A204.1 (cell line): Measurements from ENCODE around the gene TMEM87B.
"Not testable (repeated sequence)": the region's sequence is repeated elsewhere in the genome, so short reads cannot be mapped to it uniquely, and the experiment has no call there.

Experiments used
- FAIRE-seq: peaks from 2 replicates; lab custom pipeline; 2012; peaks lifted over from hg19 to GRCh38; lab: Jason Lieb, UNC

TMEM87B gene

DNA sequence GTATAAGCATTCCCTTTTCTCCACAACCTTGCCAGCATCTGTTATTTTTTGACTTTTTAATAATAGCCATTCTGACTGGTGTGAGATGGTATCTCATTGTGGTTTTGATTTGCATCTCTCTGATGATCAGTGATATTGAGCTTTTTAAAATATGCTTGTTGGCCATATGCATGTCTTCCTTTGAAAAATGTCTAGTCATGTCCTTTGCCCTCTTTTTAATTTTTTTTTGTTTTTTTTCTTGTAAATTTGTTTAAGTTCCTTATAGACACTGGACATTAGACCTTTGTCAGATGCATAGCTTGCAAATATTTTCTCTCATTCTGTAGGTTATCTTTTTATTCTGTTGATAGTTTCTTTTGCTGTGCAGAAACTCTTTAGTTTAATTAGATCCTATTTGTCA is 14.7 kb downstream of the TMEM87B start:
- FAIRE-seq: not testable (repeated sequence)

DNA sequence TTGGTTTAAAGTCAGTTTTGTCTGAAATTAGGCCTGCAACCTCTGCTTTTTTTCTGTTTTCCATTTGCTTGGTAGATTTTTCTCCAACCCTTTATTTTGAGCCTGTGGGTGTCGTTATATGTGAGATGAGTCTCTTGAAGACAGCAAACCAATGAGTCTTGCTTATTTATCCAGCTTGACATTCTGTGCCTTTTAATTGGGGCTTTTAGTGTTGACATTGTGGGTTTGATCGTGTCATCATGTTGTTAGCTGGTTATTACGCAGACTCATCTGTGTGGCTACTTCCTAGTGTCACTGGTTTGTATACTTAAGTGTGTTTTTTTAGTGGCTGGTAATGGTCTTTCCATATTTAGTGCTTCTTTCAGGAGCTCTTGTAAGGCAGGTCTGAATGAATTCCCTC is 18.8 kb downstream of the TMEM87B start:
- FAIRE-seq: no peak

DNA sequence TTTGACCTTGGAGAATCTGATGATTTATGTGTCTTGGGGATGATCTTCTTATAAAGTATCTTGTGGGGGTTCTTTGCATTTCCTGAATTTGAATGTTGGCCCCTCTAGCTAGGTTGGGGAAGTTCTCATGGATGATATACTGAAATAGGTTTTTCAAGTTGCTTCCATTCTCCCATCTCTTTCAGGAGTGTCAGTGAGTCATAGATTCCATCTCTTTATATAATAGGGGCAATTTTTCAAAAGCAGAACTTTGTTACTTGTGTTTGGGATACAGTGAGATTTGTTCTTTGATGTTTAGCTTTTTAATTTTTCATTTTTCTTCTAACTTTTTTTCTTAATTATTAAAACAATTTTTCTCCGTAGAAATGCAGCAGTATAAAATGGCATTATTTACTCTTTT is 19.4 kb downstream of the TMEM87B start:
- no peak for FAIRE-seq

DNA sequence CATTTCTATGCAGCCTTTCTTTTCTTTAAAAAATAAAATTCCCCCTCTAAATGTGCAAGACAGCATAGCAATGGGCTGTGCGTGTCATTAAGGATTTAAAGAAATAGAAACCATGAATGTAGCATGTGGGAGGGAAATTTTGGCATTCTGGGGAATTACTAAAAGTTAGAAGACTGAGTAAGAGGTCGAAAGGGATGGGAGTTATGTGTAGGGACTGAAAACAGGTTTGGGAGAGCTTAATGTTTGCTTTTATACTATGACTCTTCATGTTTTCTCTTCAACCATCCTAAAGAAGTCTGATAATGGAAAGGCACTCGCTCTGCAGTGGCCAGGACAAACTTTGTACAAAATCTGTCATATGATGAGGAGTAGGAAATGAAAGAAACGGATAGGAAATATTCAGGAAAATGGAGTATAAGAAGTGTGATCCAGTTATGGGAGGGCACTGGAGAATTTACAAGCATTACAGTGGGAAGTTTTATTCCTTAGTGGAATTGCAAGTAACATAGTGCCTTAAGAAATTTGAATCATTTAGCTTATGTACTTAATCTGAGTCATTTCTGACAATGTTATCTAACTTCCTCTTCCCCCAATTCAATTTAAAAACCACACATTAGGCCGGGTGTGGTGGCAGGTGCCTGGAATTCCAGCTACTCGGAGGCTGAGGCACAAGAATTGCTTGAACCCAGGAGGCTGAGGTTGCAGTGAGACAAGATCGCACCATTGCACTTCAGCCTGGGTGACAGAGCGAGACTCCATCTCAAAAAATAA is 20.6 kb downstream of the TMEM87B start:
- FAIRE-seq: no peak

DNA sequence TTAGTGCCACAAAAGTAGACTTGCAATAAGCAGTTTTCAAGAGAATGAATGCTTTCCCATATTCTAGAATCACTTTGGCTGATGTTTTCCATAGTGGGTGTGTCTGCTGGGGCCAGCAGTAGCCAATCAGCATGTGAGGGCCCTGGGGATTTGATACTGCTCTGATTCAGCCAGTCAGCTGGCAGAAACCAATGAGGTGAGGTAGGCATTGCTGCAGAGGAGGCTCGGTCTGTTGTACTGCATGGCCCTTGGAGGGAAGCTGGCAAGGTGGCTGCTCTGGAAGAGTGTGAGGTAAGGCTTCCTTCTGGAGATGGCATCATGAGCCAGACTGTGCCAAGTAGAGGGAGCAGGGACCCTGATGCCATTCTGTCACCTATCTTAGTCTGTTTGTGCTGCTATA is 22.7 kb downstream of the TMEM87B start:
- no peak for FAIRE-seq

DNA sequence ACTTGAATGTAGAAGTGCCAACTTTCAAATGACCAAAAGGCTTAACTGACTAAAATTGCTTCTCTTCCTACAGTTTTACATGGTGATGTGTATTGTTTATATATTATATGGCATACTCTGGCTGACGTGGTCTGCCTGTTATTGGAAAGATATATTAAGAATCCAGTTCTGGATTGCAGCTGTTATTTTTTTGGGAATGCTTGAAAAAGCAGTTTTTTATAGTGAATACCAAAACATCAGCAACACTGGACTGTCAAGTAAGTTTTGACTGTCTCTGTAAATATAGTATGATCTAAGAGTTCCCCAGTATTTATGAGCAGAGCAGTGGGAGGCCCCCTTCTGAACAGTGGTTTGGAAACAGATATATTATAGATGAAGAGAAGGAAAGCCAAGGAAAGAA is 26.2 kb downstream of the TMEM87B start:
- FAIRE-seq: no peak

DNA sequence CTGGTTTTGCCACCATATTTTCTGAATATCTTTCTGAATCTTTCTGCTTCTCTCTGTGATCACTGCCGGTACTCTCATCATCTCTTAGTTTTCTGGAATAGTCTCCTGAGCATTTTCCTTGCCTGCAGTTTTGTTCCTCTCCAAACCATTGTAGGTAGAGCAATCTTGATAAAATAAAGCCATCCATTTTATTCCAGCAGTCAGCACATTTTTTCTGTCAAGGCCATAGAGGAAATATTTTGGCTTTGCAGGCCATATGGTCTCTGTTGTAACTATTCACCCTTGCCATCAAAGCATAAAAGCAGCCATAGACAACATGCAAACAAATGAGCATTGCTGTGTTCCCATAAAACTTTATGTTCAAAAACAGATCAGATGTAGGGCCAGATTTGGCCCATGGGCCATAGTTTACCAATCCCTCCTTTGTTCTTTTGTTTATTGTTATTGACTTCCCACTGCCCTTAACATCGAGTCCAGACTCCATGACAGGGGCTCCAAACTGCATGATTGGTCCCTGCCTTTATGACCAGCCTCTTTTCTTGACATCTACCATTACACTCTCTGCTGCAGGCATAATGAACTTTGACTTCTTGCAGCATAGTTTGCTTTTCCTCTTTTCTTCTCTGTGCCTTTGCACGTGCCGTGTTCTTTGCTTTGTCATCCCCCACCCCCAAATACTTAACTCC is 29.8 kb downstream of the TMEM87B start:
- no peak for FAIRE-seq

DNA sequence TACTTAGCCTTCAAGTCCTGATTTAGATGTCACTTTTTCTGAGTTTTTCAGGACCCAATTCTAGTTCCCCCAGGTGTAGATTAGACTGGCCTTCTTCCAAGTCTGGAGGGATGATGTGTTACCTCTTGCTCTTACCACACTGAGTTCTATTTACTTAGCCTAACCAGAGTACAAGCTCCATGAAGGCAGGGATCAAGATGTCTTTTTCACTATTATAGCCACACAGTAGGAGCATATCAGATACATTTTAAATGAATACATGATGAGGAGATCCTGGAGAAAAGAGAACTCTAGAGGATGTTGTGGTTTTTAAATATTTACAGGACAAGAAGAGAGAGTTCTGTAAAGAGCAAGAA is 30.3 kb downstream of the TMEM87B start:
- no peak for FAIRE-seq

DNA sequence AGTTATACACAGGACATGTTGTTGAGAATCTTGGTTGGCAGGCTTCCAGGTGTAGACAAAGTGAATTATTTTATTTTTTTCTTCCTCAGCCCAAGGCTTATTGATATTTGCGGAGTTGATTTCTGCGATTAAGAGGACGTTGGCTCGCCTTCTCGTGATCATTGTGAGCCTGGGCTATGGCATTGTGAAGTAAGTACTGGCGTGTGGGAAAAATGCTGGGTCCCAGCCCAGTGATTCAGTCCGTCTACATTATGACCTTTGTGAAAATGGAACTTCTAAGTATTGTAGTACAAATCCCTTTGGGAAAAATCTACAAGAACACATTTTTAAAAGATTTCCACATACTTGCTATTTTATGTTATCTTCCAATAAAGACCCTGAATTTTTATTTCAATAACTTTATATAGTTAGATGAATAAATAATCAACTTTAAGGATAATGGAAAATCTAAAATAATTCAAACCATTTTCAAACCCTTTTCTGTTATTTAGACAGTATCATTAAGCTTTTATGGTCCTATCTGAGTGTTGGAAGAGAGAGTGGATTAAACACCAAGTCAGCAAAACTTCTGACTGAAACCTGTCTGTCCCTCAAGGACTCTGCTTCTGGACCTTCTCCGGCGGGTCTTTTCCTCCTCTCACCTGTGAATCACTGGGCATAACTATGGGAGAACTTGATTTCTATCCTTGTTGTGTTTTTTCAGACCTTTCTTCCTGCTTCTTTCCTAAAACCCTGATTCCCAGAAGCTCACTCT is 31.0 kb downstream of the TMEM87B start:
- FAIRE-seq: no peak

DNA sequence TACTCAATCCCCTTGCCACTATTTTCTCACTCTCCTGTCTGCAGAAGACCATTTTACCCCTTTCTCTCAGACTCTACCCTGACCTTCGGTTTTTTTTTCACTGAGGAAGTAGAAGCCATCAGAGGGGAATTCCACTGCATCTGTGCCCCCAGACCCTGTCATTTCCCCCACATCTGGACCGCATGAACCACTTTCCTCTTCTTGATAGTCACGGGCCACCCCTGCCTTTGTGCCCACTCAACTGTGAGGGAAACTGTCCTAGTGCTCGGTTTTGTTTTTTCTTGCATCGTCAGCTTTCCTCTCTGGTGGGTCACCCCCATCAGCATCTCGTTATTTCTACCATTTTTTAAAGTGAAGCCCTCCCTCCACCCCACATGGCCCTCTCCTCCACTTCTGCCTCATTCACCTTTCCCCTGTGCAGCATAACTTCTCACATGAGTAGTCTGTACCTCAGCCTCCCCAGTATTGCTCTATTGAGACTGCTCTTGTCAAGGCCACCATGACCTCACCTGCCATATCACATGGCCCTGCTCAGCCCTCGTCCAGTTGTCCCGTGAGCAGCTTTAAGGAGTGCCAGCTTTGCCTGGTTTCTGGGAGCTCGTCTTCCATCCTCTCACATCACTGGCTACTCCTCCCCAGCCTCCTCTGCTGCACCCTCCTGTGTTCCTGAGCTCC is 32.4 kb downstream of the TMEM87B start:
- no peak for FAIRE-seq

DNA sequence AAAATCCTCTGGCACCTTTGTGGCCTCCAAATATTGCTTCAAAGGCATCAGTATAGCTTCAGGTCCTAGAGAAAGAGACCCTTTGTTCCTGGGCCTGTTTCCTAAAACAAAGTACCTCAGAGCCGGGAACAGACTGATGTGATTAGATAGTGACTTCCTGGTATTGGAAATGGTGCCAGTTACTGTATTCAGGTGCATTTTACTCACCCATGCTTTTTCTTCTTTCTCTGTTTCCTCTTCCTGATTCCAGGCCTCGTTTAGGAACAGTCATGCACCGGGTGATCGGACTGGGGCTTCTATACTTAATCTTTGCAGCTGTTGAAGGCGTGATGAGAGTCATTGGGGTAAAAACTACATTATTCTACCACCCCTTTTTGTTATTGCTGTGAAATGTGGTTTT is 34.3 kb downstream of the TMEM87B start:
- no peak for FAIRE-seq

DNA sequence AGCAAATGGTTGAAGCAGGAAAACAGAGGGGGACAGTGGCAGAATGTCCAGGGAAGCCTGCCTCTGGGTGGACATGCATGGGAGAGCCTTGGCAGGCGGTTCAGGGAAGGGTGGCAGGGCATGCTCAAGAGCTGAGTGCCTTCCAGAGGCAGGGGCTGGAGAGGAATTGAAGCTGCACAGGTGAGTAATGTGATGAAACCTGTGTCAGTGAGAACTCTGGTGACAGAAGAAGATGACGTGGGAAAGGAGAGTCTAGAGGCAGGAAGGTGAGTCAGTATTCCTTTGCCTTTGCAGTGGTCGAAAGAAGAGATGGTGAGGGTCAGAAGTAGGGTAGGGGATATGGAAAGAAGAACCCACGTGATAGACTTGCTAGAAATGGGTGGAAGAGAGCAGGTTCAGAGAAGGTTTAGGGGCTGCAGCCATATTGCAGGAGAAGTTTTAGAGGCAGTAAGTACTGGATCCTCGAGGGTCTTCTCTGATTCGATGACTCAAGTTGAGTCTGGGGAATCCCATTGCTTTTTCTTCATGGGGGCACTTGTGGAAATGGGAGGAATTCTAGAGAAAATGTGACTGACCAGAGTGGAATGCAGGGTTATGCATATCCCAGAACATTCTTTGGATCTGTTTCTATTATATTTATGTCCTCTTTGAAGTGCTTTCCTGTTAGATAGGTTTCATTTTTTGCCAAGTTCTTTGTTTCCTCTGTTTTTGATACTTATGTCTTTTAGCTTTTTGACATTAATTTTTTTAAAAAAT is 37.4 kb downstream of the TMEM87B start:
- no peak for FAIRE-seq

DNA sequence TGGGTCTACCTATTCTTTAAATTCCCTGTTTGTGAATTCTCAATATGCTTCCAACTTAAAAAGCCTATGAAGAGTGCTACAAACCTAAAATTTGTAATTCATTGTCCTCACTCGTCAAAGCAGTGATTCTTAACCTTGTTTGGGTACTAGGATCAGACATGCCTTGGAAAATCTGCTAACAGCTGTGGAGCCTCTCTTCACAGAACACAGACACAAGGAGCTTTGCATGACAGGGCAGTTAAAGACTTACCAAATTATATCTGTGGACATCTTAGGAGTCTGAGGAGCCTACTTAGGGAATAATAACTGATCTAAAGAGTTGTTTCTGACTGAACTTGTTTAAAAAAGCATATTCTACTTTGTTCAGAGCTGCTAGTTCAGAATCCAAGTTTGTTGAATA is 38.1 kb downstream of the TMEM87B start:
- FAIRE-seq: no peak

DNA sequence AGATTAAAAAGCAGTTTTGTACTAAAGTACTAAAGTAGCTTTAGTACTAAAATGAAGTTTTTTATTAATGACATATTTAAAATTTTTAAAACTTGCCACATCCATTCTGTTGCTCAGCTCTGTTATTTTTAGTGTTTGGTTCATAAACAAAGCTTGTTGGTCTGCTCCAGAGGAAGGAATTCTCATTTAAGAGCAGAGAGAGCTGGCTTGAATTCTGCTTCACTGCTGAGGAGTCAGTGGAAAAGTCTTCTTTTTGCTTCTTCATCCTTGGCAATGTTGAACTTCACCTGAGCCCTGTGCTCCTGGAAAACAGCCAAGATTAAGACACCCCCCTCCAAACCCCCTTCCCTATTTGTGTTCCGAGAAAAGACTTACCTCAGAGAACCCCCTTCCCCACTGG is 40.6 kb downstream of the TMEM87B start:
- FAIRE-seq: peak; percentile 60

DNA sequence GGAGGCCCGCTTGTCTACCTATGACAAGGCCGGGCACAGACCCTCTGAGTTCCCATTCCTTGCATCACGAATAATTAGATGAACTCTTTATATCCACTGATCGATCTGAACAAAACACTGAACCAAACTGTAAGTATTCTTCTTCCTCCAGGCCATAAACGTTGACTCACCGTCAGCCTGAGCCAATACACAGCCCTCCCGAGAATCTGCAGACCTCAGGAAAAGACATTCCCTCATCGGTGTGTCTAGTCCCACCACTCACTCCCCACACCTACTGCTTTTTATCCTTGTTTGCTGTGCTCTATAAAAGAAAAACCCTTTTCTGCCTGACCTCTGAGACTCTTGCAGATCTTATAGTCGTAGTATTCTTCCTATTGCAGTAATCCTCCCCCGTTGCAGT is 41.0 kb downstream of the TMEM87B start:
- FAIRE-seq: no peak

DNA sequence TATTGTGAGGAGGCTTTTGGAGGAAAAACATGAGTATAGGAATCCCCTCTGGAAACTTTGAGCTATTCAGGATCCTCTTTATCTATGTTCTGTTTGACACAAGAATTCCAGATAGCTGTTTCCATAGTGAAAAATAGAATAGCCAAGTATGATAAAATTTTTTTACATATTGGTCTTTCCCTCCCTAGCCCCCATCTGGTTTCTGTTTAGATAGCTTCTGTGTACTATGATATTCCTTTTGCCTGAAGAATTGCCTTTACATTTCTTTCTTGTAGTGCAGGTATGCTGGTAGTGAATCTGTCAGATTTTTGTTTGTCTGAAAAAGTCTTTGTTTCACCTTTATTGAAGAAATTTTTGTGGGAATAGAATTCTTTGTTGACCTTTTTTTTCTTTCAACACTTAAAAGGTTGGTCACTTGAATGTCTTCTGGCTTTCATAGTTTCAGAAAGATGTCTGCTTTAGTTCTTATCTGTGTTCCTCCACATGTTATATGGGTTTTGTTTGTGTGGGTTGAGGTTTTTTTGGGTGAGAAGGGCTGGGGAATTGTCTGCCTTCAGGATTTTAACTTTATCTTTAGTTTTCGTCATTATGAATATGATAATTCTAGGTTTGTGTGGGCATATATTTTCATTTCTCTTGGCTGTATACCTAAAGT is 53.2 kb downstream of the TMEM87B start:
- no peak for FAIRE-seq

DNA sequence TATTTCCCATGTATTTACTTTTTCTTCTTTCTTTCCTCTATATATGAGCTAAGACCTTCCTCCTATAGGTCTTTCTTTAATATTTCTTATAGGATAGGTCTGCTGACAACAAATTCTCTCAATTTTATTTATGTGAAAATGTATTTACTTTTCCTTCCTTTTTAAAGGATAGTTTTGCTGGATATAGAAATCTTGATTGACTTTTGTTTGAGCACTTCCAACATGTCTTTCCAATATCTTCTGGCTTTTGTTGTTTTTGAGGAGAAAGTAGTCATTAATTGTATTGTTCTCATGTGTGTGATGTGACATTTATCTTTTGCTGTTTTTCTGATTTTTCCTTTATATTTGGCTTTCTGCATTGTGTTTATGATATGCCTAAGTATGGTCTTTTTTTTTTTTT is 54.2 kb downstream of the TMEM87B start:
- FAIRE-seq: no peak

DNA sequence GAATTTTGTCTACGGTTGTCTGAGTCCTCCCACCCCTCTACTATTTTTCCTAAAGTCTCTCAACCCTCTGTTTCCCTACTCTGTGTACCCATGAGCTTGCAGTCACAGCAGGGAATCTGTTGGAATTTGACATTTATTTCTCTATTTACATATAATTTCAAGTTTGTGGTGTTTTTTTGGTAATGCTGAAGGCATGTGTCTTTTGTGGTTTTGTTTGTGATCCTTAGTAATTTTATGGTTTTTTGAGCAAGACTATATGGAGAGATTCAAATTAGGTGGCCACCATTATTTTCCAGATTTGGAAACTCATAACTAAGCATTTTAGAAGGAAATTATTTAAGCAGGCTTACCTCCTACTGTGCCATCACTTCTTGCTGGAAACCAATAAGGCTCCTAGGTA is 55.9 kb downstream of the TMEM87B start:
- FAIRE-seq: no peak

DNA sequence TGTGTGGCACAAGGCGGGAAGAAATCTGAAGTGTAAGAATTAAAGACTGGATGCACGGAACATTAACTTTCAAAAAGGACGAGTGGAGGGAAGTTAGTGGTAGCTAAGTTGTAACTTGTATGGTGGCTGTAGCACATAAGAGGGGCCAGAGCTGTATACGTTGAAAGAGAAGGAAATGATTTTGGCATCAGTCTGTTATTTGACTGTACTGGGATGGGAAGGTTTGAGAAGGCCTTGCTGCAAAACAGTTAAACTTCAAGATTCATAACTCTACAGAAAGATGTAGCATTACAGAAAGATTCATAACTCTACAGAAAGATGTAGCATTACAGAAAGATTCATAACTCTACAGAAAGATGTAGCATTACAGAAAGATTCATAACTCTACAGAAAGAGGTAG is 58.3 kb downstream of the TMEM87B start:
- not testable (repeated sequence) for FAIRE-seq

DNA sequence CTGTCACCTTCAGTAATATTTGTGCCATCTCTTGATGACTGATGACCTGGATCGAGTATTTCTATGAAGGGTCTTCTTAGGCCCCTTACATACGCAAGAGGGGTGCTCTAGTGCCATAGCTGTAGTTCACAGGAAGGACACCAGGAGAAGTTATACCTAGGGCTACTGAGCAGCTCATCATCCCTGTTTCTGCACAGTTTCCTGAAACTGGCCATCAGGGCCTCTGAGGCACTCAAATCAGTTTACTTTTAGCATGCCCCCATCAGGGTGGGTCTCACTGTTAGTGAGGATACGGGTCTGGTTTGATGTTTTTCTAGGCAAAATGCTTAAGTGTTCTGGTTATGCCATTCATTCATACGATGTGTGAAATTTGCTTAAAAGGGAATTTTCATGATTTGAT is 63.1 kb downstream of the TMEM87B start:
- FAIRE-seq: no peak

DNA sequence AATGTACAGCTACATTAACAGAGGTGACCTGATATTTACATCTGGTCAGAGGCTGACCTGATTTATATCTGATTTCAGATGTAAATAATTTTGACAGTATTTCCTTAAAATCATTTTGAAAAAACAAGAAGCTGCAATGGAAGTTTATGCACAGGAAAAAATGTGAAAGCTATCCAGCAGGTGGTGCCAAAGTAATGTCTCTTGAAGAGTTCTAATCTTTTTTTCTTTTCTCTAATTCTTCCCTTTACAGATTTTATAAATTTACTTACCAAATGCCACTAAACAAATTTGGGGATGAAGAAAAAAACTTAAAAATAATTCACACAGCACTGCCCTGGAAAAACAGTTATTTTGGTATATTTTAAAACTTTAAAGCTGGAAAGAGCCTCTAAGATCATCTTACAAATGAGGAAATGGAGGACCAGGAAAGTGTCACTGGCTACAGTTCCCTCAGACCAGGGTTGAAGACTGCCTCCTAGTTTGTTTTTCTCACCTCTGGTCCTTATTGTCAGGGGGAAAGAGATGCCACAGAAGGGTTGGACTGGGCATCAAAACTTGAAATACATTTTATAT is 66.7 kb downstream of the TMEM87B start:
- peak; percentile 97 for FAIRE-seq
